Loucy (cell line): ENCODE results near the gene LATS2.

Source experiments
- H2AFZ ChIP-seq: fragments of 200-600 bp; sonication (generic); 2 replicates; pipeline ENCODE4 v1.6.0; 2016; ENCODE audit warnings: antibody characterized with exemption, mild to moderate bottlenecking, low read length, moderate library complexity
- H3F3A ChIP-seq: fragments of 200-600 bp; 2 replicates; pipeline ENCODE4 v1.6.0; 2016; ENCODE audit warnings: antibody characterized with exemption, low read depth, mild to moderate bottlenecking
- H3K27me3 ChIP-seq: fragments of 200-600 bp; sonication (generic); 2 replicates; pipeline ENCODE4 v1.6.1; 2014; ENCODE audit warnings: low read length, mild to moderate bottlenecking; ENCODE audit not compliant: insufficient read depth, poor library complexity, severe bottlenecking
- H3K36me3 ChIP-seq: fragments of 200-600 bp; sonication (generic); 2 replicates; pipeline ENCODE4 v1.6.1; 2016; ENCODE audit warnings: low read length; ENCODE audit not compliant: insufficient read depth
- H3K4me1 ChIP-seq: fragments of 200-600 bp; sonication (generic); 2 replicates; pipeline ENCODE4 v1.5.1; 2014; ENCODE audit warnings: low read length, mild to moderate bottlenecking; ENCODE audit not compliant: insufficient read depth, poor library complexity, severe bottlenecking
- H3K4me2 ChIP-seq: fragments of 200-600 bp; sonication (generic); 2 replicates; pipeline ENCODE4 v1.6.0; 2014; ENCODE audit warnings: antibody characterized with exemption, low read length, low read depth, mild to moderate bottlenecking; ENCODE audit not compliant: poor library complexity, severe bottlenecking
- H3K4me3 ChIP-seq: fragments of 200-600 bp; sonication (generic); 2 replicates; pipeline ENCODE4 v1.5.1; 2014; ENCODE audit warnings: low read length, mild to moderate bottlenecking, mixed read lengths; ENCODE audit not compliant: poor library complexity, severe bottlenecking
- H3K79me2 ChIP-seq: fragments of 200-600 bp; sonication (generic); 2 replicates; pipeline ENCODE4 v1.6.1; 2014; ENCODE audit warnings: low read length; ENCODE audit not compliant: insufficient read depth
- H3K9ac ChIP-seq: fragments of 200-600 bp; sonication (generic); 2 replicates; pipeline ENCODE4 v1.6.0; 2014; ENCODE audit warnings: mild to moderate bottlenecking, low read depth, low read length, moderate library complexity; ENCODE audit not compliant: poor library complexity, severe bottlenecking
- H3K9me2 ChIP-seq: fragments of 200-600 bp; sonication (generic); replicated peaks from 2 replicates; pipeline ENCODE4 v1.6.1; 2016; ENCODE audit warnings: low read depth, low read length, mixed read lengths
- H3K9me3 ChIP-seq: fragments of 200-600 bp; sonication (generic); 2 replicates; pipeline ENCODE4 v1.6.1; 2014; ENCODE audit warnings: mild to moderate bottlenecking, antibody characterized with exemption, low read length, low read depth; ENCODE audit not compliant: insufficient read depth
- H4K20me1 ChIP-seq: fragments of 200-600 bp; sonication (generic); 2 replicates; pipeline ENCODE4 v1.6.0; 2014; ENCODE audit warnings: antibody characterized with exemption, low read length, mild to moderate bottlenecking; ENCODE audit not compliant: insufficient read depth, poor library complexity, severe bottlenecking
- EZH2phosphoT487 ChIP-seq: fragments of 200-600 bp; IDR thresholded peaks from 2 replicates; pipeline ENCODE4 v1.6.1; 2018; ENCODE audit warnings: antibody characterized with exemption, mild to moderate bottlenecking, moderate library complexity, borderline replicate concordance
- TF ChIP-seq, protein P1 (sequence below): fragments of 200-600 bp; sonication (generic); conservative IDR thresholded peaks from 2 replicates; pipeline ENCODE4 v1.5.1; 2014; ENCODE audit warnings: mild to moderate bottlenecking, antibody characterized with exemption, low read length

Gene LATS2

DNA sequence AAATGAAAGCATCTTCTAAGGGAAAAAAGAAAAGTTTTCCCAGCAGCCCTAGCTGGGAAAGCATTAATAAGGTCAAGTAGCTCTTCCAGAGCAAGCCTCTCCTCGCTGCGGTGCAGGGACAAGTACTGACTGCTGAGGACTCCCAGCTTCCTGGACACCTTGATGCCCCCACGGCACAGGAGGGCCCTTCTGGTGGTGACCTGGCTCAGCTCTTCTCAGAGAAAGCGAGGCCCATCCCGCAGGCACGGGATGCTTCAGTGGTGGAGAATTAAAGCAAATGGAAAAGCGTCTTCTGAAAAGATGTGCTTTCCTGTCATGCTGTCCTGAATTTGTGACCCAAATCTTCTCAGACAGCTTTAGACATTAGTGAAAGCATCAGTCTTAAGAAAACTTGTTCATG, 38.8 kb upstream of the LATS2 start:
- Histone ChIP-seq H3K79me2 (no peaks in the 10 kb centered on the region), H3K4me1 (peaks cover 6% of the 10 kb centered on the region), H3K4me3 (no peak overlapping the region), H3K9ac (no peak overlapping the region), H3K27me3 (no peaks in the 10 kb centered on the region), H3K9me2 (no peaks in the 10 kb centered on the region), H3K9me3 (no peaks in the 10 kb centered on the region), H2AFZ (no peak overlapping the region), H3F3A (no peaks in the 10 kb centered on the region), H3K4me2 (no peak overlapping the region), H4K20me1 (no peaks in the 10 kb centered on the region), H3K36me3 (no peaks in the 10 kb centered on the region)
- TF ChIP-seq EZH2phosphoT487: no peak
- TF ChIP-seq, protein P1, sequence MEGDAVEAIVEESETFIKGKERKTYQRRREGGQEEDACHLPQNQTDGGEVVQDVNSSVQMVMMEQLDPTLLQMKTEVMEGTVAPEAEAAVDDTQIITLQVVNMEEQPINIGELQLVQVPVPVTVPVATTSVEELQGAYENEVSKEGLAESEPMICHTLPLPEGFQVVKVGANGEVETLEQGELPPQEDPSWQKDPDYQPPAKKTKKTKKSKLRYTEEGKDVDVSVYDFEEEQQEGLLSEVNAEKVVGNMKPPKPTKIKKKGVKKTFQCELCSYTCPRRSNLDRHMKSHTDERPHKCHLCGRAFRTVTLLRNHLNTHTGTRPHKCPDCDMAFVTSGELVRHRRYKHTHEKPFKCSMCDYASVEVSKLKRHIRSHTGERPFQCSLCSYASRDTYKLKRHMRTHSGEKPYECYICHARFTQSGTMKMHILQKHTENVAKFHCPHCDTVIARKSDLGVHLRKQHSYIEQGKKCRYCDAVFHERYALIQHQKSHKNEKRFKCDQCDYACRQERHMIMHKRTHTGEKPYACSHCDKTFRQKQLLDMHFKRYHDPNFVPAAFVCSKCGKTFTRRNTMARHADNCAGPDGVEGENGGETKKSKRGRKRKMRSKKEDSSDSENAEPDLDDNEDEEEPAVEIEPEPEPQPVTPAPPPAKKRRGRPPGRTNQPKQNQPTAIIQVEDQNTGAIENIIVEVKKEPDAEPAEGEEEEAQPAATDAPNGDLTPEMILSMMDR: no peak

DNA sequence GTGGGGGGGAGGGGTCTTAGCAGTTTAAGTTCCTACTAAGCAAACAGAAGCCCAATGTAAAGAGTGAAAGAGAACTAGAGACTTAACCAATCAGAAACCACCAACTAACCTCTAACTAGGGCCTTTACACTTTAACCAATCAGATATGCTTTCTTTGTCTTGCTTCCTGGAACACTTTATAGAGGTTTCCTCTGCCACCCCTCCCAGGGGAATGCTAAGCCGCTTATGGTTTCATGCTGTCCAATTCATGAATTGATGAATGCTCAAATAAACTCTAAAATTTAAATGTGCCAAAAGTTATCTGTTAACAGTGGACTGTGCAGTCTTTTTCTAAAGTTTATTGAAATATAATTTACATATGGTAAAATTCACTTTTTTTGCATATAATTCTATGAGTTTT, 33.9 kb upstream of the LATS2 start:
- Histone ChIP-seq H3F3A (no peaks in the 10 kb centered on the region), H4K20me1 (no peaks in the 10 kb centered on the region), H3K4me2 (no peak overlapping the region), H3K4me3 (no peak overlapping the region), H3K27me3 (no peaks in the 10 kb centered on the region), H3K9me3 (no peaks in the 10 kb centered on the region), H2AFZ (peak overlapping the region; percentile 88), H3K4me1 (peaks cover 8% of the 10 kb centered on the region), H3K9me2 (no peaks in the 10 kb centered on the region), H3K9ac (no peak overlapping the region), H3K36me3 (no peaks in the 10 kb centered on the region), H3K79me2 (no peaks in the 10 kb centered on the region)
- TF ChIP-seq EZH2phosphoT487: no peak
- TF ChIP-seq, protein P1: no peak

DNA sequence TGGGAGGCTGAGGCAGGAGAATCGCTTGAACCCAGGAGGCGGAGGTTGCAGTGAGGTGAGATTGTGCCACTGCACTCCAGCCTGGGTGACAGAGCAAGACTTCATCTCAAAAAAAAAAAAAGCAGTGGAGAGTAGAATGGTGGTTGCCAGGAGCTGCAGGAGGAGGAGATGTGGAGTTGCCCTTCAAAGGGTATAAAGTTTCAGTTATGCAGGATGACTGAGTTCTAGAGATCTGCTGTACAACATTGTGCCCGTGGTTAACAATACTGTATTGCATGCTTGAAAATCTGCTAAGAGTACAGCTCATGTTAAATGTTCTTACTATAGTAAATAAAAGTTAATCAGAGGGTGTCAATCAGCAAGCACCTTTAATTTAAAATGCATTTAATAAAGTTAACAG, 28.4 kb upstream of the LATS2 start:
- Histone ChIP-seq H3K9me3 (no peaks in the 10 kb centered on the region), H3K9ac (no peak overlapping the region), H3K79me2 (no peaks in the 10 kb centered on the region), H3K27me3 (no peaks in the 10 kb centered on the region), H4K20me1 (no peaks in the 10 kb centered on the region), H3K9me2 (no peaks in the 10 kb centered on the region), H3K4me1 (no peaks in the 10 kb centered on the region), H2AFZ (no peak overlapping the region), H3K4me3 (no peak overlapping the region), H3K36me3 (no peaks in the 10 kb centered on the region), H3F3A (no peaks in the 10 kb centered on the region), H3K4me2 (no peak overlapping the region)
- TF ChIP-seq EZH2phosphoT487: no peak
- TF ChIP-seq, protein P1: no peak
